Inferior parietal cortex (tissue), 1 donor: ENCODE results near the gene OR56B4.
"Not testable (repeated sequence)": the region's sequence is repeated elsewhere in the genome, so short reads cannot be mapped to it uniquely, and the experiment has no call there.

Source experiments
- DNase-seq: peaks from one replicate; pipeline ENCODE4 v3.0.0-alpha.2; 2016; ENCODE audit errors: extremely low spot score

OR56B4 gene, protein sequence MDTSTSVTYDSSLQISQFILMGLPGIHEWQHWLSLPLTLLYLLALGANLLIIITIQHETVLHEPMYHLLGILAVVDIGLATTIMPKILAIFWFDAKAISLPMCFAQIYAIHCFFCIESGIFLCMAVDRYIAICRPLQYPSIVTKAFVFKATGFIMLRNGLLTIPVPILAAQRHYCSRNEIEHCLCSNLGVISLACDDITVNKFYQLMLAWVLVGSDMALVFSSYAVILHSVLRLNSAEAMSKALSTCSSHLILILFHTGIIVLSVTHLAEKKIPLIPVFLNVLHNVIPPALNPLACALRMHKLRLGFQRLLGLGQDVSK

DNA sequence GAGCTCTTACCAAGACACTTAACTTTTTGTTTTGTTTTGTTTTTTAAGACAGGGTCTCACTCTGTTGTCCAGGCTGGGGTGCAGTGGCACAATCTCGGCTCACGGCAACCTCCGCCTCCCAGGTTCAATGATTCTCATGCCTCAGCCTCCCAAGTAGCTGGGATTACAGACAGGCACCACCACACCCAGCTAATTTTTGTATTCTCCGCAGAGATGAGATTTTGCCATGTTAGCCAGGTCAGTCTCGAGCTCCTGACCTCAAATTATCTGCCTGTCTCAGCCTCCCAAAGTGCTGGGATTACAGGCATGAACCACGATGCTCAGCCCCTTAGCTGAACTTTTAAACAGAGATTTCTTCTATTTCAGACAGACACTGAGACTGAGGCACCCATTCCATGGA, at the start of gene OR56B4:
Gene OR56B4 (plus strand): TSS at position 301 of the 400 bp plus-strand sequence. CDS start 95 bp downstream, at position 396.
- DNase-seq: not testable (repeated sequence)

DNA sequence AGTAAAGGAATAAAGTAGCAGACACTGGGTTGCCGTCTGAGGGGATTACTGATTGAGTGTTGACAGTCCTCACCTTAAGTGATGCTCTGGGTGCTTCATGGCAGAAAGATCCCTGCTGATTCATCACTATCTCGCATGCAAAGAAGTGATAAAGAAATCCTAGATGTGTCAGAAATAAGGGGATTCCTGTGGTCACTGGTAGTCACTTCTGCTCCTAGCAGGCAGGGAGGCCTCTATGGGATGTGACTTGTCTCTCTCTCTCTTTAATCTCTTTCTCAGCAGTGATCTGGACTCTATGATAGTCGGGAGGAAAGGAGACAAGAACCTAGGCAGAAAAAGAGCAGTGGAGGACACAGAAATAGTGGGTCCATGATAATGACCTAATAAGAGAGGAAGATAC, 46.0 kb upstream of the OR56B4 start:
- DNase-seq: no peak

DNA sequence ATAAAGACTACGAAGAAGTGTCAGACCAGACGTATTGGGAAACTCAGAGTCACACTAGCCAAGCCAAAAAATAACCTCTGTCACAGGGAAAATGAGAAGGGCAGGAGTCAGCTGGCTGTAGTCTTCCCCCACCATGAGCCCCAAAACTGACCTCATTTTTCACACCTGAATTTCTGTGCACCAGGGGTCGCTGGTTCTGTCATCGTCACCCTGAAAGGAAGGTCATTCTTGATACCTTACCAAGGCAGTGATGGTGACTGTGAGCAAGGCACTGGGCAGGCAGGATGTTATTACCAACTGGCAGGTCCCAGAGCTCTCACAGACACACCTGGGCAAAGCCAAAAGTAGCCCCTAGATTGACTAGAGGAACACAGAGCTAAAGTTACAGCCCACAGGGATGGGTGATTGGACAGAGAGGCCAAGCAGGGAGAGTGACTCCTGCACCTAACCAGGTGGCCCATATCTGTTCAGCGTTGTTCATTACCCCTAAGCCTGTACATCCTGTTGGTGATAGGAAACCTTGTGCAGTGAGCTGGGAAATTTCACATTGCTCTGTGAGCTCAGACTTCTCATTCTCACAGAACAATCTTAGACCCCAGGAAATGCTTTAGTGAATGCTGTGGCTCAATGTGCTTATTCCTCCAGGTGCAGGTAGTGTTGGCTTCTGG, 44.7 kb upstream of the OR56B4 start:
- no peak for DNase-seq

DNA sequence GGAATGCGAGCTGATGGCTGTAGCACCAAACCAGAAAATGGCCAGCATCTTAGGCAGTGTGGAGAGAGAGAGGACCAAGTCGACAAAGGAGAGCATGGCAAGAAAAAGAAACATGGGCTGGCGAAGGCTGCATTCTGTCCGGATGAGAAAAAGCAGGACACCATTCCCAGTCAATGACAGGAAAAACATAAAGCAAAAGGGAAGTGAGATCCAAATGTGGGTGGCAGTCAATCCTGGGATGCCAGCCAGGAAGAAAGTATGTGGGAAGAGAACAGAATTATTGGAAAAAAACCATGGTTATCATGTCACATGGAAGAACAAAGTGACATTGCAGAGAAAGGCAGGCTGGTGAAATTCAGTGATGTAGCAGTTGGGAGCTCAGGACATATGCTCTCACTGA, 40.0 kb upstream of the OR56B4 start:
- peak; percentile 61 for DNase-seq

DNA sequence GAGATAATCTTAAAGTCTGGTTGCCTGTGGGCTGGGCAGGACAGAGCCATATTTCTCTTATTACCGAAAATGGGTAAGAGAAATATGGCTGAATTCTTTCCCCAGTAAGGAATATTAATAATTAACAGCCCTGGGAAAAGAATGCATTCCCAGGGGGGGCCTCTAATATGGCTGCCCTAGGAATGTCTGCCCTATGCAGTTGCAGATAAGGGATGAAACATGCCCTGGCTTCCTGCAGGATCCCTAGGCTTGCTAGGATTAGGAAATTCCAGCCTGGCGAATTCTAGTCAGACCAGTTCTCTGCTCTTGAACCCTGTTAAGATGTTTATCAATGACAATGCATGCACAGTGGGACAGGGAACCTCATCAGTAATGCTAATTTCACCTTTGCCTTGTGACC, 31.0 kb upstream of the OR56B4 start:
- not testable (repeated sequence) for DNase-seq

DNA sequence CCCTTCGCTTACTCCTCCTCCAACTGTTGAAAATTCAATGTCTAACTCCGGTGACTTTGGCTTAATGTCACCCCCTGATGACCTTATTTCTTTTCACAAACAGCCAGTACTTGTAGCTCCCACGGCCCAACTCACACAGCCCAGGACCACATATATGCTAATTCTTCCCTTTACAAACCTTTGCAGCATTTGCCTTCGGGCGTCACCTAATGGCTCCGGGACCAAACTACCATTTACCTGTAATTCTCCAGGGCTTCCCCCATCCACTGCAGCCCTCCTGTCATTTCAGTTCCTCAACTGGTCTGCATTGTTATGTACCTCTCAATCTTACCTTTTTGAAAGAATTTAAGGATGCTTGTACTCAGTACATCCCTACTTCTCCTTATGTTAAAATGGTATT, 29.8 kb upstream of the OR56B4 start:
- no peak for DNase-seq

DNA sequence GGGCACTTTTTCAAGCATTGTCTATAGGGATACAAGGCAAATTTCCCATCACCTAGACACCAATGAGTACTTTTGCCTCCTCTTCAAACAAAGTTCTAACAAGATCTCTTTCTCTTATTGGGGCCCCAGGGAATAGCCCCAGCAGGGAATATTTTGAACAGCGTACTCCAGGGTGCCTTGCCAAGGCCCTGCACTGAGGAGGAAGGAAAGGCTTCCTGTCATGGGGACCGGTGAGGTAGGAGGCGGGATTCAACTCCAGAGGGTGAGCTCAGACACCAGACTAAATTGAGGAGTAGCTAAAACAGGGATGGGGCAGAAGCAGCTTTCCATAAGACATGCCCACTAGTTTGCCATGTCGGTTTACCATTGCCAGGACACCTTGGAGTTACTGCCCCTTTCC, 28.0 kb upstream of the OR56B4 start:
- DNase-seq: no peak

DNA sequence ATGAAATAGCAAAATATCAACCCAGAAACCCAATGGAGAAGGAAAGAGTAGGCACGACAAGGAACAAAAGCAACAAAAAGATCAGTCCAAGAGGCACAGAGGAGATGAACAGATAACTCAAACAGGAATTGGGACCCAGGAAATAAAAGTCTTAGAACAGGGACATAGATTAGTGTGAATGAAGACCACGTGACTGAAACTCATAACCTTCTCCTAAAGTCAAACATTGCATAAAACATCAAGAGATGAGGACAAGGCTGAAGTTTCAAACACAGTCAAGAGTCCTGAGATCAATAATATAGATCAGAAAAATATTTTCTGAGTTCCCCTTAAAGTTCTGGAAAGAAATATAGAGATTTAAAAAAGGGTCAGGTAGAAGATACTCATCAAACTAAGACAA, 24.4 kb upstream of the OR56B4 start:
- DNase-seq: no peak

DNA sequence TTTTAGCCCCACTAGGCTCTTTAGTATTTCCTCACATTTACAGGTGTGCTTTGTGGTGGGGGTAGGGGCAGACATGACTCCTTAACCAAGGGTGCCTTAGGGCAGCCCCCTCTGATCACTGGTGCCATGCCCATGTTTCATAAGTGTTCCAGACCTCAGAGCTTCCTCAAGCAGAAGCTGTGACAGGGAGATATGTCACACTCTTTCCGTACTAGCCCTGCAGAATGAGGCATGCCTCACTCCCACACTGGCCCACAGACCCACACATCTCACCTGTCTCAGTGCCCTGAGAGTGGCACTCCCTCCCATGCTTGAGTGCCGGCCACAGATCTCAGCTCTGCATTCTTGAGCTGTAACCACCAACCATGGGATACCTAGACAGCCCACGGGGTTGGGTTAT, 22.9 kb upstream of the OR56B4 start:
- no peak for DNase-seq

DNA sequence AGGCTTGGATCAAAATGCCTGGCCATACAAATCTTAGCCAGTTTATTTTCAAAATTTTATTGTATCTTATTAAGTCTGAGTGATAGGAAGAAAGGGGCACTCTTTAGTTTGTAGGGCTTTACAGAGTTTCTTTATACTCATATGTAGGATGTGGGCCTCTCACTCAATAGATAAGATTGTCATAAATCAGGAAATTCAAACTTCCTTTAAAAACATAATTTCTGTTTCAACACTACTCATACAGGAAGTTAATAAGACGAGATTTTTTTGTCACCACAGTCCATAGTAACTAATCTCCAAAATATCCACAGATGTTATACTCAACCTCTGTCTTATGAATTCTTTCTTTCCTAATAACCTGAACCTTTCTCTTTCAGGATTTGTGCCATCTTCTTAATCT, 13.3 kb upstream of the OR56B4 start:
- DNase-seq: no peak

DNA sequence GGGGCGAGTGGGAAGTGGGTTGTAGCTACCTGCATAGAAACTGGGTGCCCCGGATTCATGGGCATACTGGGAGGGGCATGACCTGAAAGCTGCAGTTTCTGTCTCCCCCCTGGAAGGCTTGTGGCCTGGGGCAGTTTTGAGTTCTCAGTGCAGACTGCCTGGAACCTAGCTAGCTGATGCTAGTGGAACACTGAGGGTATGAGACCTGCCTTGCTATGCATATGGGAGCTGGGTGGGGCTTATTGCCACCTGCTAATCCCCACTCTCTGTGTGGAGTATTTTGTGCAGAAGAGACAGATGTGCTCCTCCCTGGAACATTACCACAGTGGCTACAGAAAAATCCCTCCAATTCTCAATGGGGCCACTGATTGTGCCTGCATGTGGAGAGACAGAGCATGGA, 11.7 kb upstream of the OR56B4 start:
- no peak for DNase-seq

DNA sequence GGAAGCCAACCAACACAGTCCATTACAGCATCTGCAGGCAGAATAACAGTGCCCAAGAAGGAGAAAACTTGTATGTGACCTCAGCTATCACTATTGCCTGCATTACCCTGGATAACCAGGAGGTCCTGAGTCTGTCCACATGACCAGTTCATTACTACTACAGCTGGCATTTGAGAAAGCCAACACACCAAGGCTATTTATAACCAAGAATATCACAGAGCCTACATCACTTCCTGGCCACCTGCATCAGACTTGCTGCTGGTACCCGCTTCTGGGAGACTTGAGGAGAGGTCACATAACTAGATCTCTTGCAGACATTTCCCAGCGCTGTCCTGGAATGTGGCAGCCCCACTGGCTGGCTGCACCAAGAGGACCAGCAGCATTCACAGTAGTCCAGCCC, 11.1 kb upstream of the OR56B4 start:
- DNase-seq: no peak

DNA sequence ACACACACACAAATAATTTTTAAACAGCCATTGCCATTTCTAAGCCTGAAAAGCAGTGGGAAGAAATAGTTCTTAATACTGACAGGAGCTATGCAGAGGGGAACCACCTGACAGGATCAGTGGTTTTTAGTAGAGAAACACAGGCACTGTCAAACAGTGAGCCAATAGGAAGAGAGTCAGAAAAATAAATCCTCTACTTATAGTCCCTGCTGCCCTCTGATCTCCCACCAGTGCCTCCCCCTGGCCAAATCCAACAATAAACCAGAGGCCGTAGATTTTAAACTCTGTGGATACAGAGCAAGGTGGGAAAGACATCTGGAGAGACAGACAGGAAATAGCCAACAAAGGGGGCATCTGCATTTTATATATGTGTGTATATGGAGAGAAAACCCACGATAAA, 7.9 kb upstream of the OR56B4 start:
- no peak for DNase-seq

DNA sequence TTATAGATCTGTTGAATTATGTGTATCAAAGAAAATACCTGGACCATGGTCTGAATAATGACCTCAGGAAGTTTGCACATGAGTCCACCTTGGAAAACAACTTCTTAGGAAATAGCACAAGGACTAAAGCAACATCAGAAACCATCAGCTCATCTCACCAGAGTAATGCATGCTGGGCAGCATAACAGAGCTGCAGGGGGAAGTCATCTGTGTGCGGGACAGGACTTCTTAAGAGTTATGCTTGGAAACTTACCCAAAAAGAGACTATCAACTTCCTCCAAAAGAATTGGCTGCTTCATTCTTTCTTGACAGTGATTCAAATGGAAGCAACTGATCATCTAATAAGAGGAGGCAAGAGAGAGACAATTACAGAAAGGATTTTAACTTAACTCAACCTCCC, 2.5 kb downstream of the OR56B4 start:
- no peak for DNase-seq

DNA sequence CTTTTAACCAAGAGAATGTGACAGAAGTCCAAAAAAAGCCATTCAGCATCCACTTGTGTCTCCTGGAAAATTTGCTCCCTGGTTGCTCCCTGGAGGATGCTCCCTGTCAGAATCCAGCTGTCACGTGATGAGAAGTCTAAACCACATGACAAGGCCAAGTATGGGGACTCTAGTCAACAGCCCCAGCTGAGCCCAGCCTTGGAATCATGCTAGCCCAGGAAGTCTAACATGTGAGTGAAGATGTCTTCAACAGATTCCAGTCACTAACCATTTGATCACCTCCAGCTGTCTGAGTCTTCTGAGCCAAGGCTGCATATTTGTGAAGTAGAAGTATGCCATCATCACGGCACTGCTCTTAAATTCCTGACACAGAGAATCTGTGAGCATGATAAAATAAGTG, 4.2 kb downstream of the OR56B4 start:
- no peak for DNase-seq

DNA sequence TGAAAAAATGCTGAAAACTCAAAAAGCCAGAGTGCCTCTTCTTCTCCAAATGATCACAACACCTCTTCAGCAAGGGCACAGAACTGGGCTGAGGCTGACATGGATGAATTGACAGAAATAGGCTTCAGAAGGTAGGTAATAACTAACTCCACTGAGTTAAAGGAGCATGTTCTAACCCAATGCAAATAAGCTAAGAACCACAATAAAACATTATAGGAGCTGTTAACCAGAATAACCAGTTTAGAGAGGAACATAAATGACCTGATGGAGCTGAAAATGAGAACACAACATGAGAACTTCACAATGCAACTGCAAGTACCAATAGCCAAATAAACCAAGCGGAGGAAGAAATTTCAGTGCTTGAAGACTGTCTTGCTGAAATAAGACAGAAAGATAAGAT, 9.2 kb downstream of the OR56B4 start:
- DNase-seq: no peak

DNA sequence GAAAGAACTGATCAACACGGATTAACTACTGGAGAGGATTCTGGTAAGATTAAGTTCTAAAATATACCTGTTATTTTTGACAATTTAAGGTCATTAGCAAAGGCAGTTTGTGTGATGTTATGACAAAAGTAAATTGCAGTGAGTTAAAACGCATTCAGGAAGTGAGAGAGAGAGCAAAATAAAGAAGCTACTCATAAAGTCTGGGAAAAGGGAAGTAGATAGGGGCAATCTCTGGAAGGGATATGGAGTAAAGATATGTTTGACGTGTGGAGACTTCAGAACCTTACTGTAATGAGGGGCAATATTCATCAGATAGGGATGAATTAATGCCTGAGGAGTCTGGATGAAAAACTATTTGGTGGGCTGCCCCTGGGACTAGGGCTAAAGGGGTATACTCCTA, 16.8 kb downstream of the OR56B4 start:
- no peak for DNase-seq

DNA sequence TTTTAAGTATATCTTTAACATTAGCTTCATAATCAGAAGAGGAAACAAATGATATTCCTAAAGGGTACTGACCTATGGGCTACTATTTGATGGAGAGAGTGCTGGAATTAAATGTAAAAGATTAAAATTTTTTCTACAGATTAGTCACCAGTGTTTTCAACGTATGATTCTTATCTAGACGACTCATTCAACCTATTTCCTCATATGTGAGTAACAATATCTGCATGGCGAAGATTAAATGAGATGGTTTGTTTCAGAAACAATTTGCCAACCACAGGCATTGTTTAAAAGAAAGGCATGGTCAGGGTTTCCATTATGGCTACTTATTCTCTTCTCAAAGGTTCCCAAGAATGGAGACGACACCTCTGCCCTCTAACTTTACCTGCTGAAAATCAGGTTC, 20.4 kb downstream of the OR56B4 start:
- DNase-seq: no peak

DNA sequence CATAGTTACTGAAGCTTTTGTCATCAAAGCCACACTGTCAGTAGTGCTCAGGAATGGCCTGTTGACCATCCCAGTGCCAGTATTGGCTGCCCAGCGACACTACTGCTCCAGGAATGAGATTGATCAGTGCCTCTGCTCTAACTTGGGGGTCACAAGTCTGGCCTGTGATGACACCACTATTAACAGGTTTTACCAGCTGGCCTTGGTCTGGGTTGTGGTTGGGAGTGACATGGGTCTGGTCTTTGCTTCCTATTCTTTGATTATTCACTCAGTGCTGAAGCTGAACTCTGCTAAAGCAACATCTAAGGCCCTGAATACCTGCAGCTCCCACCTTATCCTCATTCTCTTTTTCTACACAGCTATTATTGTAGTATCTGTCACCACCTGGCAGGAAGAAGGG, 21.5 kb downstream of the OR56B4 start:
- DNase-seq: no peak

DNA sequence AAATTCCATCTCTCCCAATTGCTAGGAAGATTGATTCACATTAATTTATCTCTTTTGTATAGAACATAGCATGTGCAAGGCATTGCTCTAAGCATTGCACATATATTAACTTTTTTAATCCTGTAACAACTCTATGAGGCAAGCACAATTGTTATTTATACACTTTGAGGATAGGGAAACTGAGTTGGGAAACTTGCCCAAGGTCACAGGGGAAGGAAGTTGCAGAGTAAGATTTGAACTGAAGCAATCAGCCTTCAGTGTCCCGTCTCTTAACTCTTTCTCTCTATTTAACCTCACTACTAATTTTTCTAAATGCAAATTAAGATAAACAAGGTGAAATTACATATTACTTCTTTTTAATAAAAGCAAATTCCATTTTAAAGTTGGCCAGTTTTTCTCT, 22.2 kb downstream of the OR56B4 start:
- DNase-seq: no peak

DNA sequence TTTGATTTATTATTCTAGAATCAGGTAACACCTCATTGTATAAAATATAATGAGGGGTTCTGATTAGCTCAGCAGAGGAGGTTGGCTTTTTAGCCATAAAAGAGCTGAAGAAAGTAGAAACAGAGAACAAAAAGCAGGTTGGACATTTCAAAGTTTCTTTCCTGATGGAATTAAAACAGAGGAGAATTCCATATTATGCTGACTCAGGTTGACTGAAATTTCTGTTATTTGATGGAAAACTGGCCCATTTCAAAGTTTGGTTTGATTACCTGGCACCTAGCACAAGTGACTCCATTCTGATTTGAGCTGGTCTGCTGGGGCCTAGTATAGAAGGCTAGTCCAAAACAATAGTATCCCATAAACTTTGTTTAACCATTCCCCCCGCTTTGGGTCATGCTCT, 24.9 kb downstream of the OR56B4 start:
- DNase-seq: no peak

DNA sequence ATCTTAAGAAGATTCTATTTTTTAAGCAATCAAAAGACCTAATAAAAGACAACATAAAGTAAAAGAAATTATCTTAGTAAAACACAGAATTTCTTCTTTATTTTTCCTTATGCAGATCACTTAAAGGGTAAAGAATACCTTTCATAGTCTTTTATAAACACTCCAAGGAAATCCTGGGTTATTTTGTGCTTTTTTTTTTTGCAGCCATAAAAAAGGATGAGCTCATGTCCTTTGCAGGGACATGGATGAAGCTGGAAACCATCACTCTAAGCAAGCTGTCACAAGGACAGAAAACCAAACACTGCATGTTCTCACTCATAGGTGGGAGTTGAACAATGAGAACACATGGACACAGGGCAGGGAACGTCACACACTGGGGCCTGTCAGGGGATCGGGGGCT, 28.5 kb downstream of the OR56B4 start:
- DNase-seq: not testable (repeated sequence)

DNA sequence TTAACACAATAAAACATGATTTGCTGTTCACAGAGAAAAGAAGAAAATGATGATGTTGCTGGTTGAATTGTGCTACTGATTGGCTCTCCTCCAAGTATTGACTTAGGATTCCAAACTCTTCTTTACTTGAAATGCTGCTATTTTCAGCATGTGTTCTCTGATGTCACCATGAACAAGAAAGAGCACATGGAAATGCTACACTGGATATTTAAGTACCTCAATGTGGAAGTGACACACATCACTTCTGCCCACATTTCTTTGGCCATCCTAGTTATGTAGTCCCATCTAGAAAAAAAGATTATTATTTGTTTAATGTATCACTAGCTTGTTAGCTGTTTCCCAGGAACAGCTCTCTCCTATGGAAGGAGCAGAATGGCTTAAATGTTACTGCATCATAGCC, 35.5 kb downstream of the OR56B4 start:
- peak; percentile 3 for DNase-seq

DNA sequence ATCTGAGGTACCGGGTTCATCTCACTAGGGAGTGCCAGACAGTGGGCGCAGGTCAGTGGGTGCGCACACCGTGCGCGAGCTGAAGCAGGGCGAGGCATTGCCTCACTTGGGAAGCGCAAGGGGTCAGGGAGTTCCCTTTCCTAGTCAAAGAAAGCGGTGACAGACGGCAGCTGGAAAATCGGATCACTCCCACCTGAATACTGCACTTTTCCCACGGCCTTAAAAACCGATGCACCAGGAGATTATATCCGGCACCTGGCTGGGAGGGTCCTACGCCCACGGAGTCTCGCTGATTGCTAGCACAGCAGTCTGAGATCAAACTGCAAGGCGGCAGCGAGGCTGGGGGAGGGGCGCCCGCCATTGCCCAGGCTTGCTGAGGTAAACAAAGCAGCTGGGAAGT, 36.3 kb downstream of the OR56B4 start:
- DNase-seq: not testable (repeated sequence)
